K562 (cell line): ENCODE data around the gene SP2. TPM values are rescaled to one million over a fixed set of nuclear protein-coding genes. Genes with fewer than 3 reads are reported as not detected.

ENCODE experiments used
- ATAC-seq: fragments of 200-7000 bp; cut with Tn5 transposase; 3 replicates; pipeline ENCODE4 v1.9.1; 2020; ENCODE audit warnings: moderate library complexity
- BruUV-seq: library from RNA; stranded (reverse); fragments of 400-500 nt; replicated peaks from 2 replicates; lab custom pipeline; 2021; lab: Mats Ljungman, UMichigan
- CTCF ChIA-PET: fragments of 300-600 bp; formaldehyde crosslinking; extraction: SDS; loops from one replicate; lab custom pipeline; 2021; ENCODE audit warnings: low intra/inter-chr PET ratio; lab: Yijun Ruan, JAX
- POLR2A ChIA-PET: fragments of 300-600, 350-650 bp; sonication (Branson Sonifier 250); formaldehyde crosslinking; extraction: SDS; loops from one replicate; lab custom pipeline; 2021; ENCODE audit warnings: antibody characterized with exemption, inconsistent platforms; lab: Yijun Ruan, JAX
- DNase-seq, 4 experiments: peaks; one replicate each; pipeline versions ENCODE4 v3.0.0 to v3.0.0-alpha.2; 2011 to 2018; ENCODE audit warnings: low spot score in 3 of 4, mixed read lengths in 3 of 4; ENCODE audit errors: extremely low read depth in 1 of 4
- FAIRE-seq: peaks from 2 replicates; lab custom pipeline; 2011; peaks lifted over from hg19 to GRCh38; lab: Jason Lieb, UNC
- H2AFZ ChIP-seq: 2 replicates; pipeline ENCODE4 v1.6.0; 2011; ENCODE audit warnings: low read depth, low read length, control low read depth, inconsistent platforms
- H3K27ac ChIP-seq: fragments of 200-600 bp; 3 replicates; pipeline ENCODE4 v1.8.0; 2011; ENCODE audit warnings: low read depth, mild to moderate bottlenecking, control low read depth, inconsistent platforms, low read length, moderate library complexity, mixed read lengths; ENCODE audit errors: extremely low read depth
- H3K27me3 ChIP-seq, 2 experiments: fragments of 300-600 bp in 1 of 2; 2 replicates in 1 of 2; 3 replicates in 1 of 2; pipeline versions ENCODE4 v1.6.0 to v1.8.0; 2011; ENCODE audit warnings: inconsistent platforms in 2 of 2, low read length in 2 of 2, mild to moderate bottlenecking in 1 of 2, mixed read lengths in 1 of 2, moderate library complexity in 1 of 2; ENCODE audit not compliant: control insufficient read depth in 2 of 2, insufficient read depth in 2 of 2
- H3K36me3 ChIP-seq: fragments of 300-600 bp; 3 replicates; pipeline ENCODE4 v1.8.0; 2011; ENCODE audit warnings: mild to moderate bottlenecking, low read length, inconsistent platforms; ENCODE audit not compliant: control insufficient read depth, insufficient read depth
- H3K4me1 ChIP-seq, 2 experiments: fragments of 200-600 bp in 1 of 2; replicated peaks in 1 of 2; 2 replicates in 1 of 2; 3 replicates in 1 of 2; pipeline versions ENCODE4 v1.5.1 to v1.8.0; 2011; ENCODE audit warnings: inconsistent platforms in 2 of 2, low read length in 2 of 2, mild to moderate bottlenecking in 1 of 2, mixed read lengths in 1 of 2, moderate library complexity in 1 of 2; ENCODE audit not compliant: control insufficient read depth in 2 of 2, insufficient read depth in 2 of 2
- H3K4me2 ChIP-seq: 2 replicates; pipeline ENCODE4 v1.6.1; 2011; ENCODE audit warnings: low read length, control low read depth, inconsistent platforms, mixed read lengths; ENCODE audit not compliant: insufficient read depth
- H3K4me3 ChIP-seq: fragments of 200-600 bp; sonication (generic), shearing (Covaris generic); 2 replicates; pipeline ENCODE4 v1.5.1; 2016; ENCODE audit warnings: control low read depth, inconsistent platforms
- H3K79me2 ChIP-seq: fragments of 200-600 bp; 3 replicates; pipeline ENCODE4 v1.8.0; 2011; ENCODE audit warnings: low read length, inconsistent platforms; ENCODE audit not compliant: control insufficient read depth, insufficient read depth
- H3K9ac ChIP-seq, 2 experiments: 2 replicates each; pipeline versions ENCODE4 v1.6.0 to v1.6.1; 2011; ENCODE audit warnings: low read depth in 2 of 2, low read length in 2 of 2, control low read depth in 1 of 2, inconsistent platforms in 1 of 2, mild to moderate bottlenecking in 1 of 2, mixed read lengths in 1 of 2; ENCODE audit not compliant: insufficient read depth in 1 of 2
- H3K9me1 ChIP-seq: one replicate; pipeline ENCODE4 v1.6.0; 2011; ENCODE audit warnings: inconsistent platforms, mild to moderate bottlenecking, low read length, moderate library complexity; ENCODE audit not compliant: control insufficient read depth, insufficient read depth
- H3K9me3 ChIP-seq: replicated peaks from 2 replicates; pipeline ENCODE4 v1.5.1; 2011; ENCODE audit warnings: low read depth, low read length, inconsistent platforms; ENCODE audit not compliant: control insufficient read depth, insufficient read depth
- H4K20me1 ChIP-seq: replicated peaks from 2 replicates; pipeline ENCODE4 v1.6.1; 2011; ENCODE audit warnings: low read length, inconsistent platforms, mixed read lengths; ENCODE audit not compliant: control insufficient read depth, insufficient read depth
- RBM14 ChIP-seq: fragments of 200-400 bp; formaldehyde crosslinking; IDR thresholded peaks from 2 replicates; pipeline ENCODE4 v1.6.1; 2018; ENCODE audit warnings: low read depth, mild to moderate bottlenecking, low read length, moderate library complexity, borderline replicate concordance; ENCODE audit not compliant: insufficient read depth
- TFAP4 ChIP-seq: sonication (generic); formaldehyde crosslinking; IDR thresholded peaks from 2 replicates; pipeline ENCODE4 v1.8.0; 2022; ENCODE audit warnings: missing genetic modification reagents, mild to moderate bottlenecking, moderate library complexity, borderline replicate concordance
- ZNF408 ChIP-seq: fragments of 250-450 bp; sonication (Bioruptor Pico); IDR thresholded peaks from 2 replicates; pipeline ENCODE4 v1.4.0; 2020; ENCODE audit warnings: low read depth, mild to moderate bottlenecking, moderate library complexity
- WGBS: fragments of 100-300 bp; shearing (Covaris generic); methylation state at CpG from one replicate; pipeline ENCODE4 v1.1.6; 2016; ENCODE audit warnings: low coverage, mixed read lengths; ENCODE audit not compliant: insufficient coverage; ENCODE audit errors: missing lambda C conversion rate; 5-methylcytosine and 5-hydroxymethylcytosine counted together
- in situ Hi-C: fragments of 300-500 bp; cut with MboI; formaldehyde crosslinking; loops from 4 replicates; pipeline ENCODE4 v1.15.0; 2018; ENCODE audit warnings: inconsistent platforms, mixed read lengths
- intact Hi-C: fragments of 100-400 bp; cut with micrococcal nuclease; formaldehyde crosslinking; loops from 2 replicates; pipeline ENCODE4 v1.14.2; 2022
- polyA plus RNA-seq, 8 experiments: library from polyadenylated mRNA; depleted of rRNA in 4 of 8; stranded (reverse) in 5 of 8; unstranded in 3 of 8; fragments of >200 nt; fragmentation: Nextera tagmentation in 2 of 8; fragmentation: Illumina TruSeq in 1 of 8; extraction: Ambion mirVana in 2 of 8; extraction: Trizol in 1 of 8; gene quantifications; 2 replicates each; pipeline versions ENCODE4 v1.2.1 to v1.2.3, GENCODE V29; 2011 to 2014; ENCODE audit warnings: inconsistent platforms in 1 of 8, missing spikeins in 1 of 8
- total RNA-seq, 7 experiments: library from RNA; depleted of rRNA in 6 of 7; stranded (reverse); fragments of >200 nt in 6 of 7; fragmentation: Illumina TruSeq in 2 of 7; extraction: Trizol in 2 of 7; gene quantifications; 2 replicates each; pipeline versions ENCODE4 v1.2.1 to v1.2.3, GENCODE V29; 2011 to 2021; ENCODE audit warnings: low replicate concordance in 1 of 7

The SP2 gene
- total and polyA plus RNA-seq, 9 of the 15 experiments (the other 6 are each of a cell fraction or from before 2014, with no cell fraction given), result 0.77 to 22.3 (median 2.3) TPM

GRCh38 chr17:47872651-47873161 is 23.3 kb upstream of the SP2 start:
- ChIA-PET CTCF (no interaction called here), POLR2A (interaction anchor here (0.5 to 1.6 kb wide), 3 partner anchors 12 to 733 kb away, joined by 3 to 6 read pairs (median 4); no protein-coding TSS in a partner anchor)
- peak; percentile 27; the same call in 1 of the 2 replicates for TF ChIP-seq TFAP4 (CRISPR knock-in tag)
- no peak for TF ChIP-seq ZNF408
- 0 out of 2 replicates have a peak, but pooled peaks have one; percentile 66 for TF ChIP-seq RBM14
- Histone ChIP-seq H3K9me1 (no peaks in the 10 kb centered on the region), H3K4me3 (no peak overlapping the region), H4K20me1 (no peaks in the 10 kb centered on the region), H3K36me3 (no peaks in the 10 kb centered on the region), H3K9ac (peak overlapping the region in 1 of 2 experiments; percentile 74; a peak in 2 of 4 replicates), H3K4me2 (no peak overlapping the region), H3K27me3 (no peaks in the 10 kb centered on the region), H2AFZ (no peak overlapping the region), H3K9me3 (no peaks in the 10 kb centered on the region), H3K79me2 (no peaks in the 10 kb centered on the region), H3K4me1 (peaks cover 47 to 55% of the 10 kb centered on the region in 2 experiments), H3K27ac (no peak overlapping the region)
- intact Hi-C loops, result no loop called here
- no peak for ATAC-seq
- no peak for FAIRE-seq
- WGBS, result 65% methylated on average over 15 of the region's 15 CpGs
- DNase-seq, result no peak
- no TSS peak for BruUV-seq
- in situ Hi-C loops, result no loop called here
